DOHH2 (cell line): Measurements from ENCODE around the gene RAB5B.

ENCODE experiments used
- H3F3A ChIP-seq: fragments of 200-600 bp; sonication (generic), shearing (Covaris generic); 2 replicates; pipeline ENCODE4 v1.6.0; 2016; ENCODE audit warnings: antibody characterized with exemption, mild to moderate bottlenecking; ENCODE audit not compliant: control insufficient read depth, insufficient read depth
- H3K27ac ChIP-seq: fragments of 200-600 bp; sonication (generic); 2 replicates; pipeline ENCODE4 v1.5.1; 2014; ENCODE audit warnings: low read depth, mild to moderate bottlenecking, low read length, moderate library complexity
- H3K27me3 ChIP-seq: fragments of 200-600 bp; sonication (generic); 2 replicates; pipeline ENCODE4 v1.6.1; 2014; ENCODE audit warnings: mild to moderate bottlenecking, low read length, mixed read lengths; ENCODE audit not compliant: control insufficient read depth
- H3K36me3 ChIP-seq: fragments of 200-600 bp; sonication (generic); 2 replicates; pipeline ENCODE4 v1.6.1; 2014; ENCODE audit warnings: mild to moderate bottlenecking, low read length, moderate library complexity, mixed read lengths; ENCODE audit not compliant: control insufficient read depth
- H3K4me1 ChIP-seq: fragments of 200-600 bp; sonication (generic); 2 replicates; pipeline ENCODE4 v1.6.1; 2014; ENCODE audit warnings: mild to moderate bottlenecking, low read length, mixed read lengths; ENCODE audit not compliant: control insufficient read depth
- H3K4me2 ChIP-seq: fragments of 200-600 bp; sonication (generic); 2 replicates; pipeline ENCODE4 v1.6.0; 2014; ENCODE audit warnings: mild to moderate bottlenecking, low read length, moderate library complexity
- H3K4me3 ChIP-seq: fragments of 200-600 bp; sonication (generic); 2 replicates; pipeline ENCODE4 v1.5.1; 2014; ENCODE audit warnings: mild to moderate bottlenecking, low read length, mixed read lengths
- H3K79me2 ChIP-seq: fragments of 200-600 bp; sonication (generic); 2 replicates; pipeline ENCODE4 v1.6.1; 2014; ENCODE audit warnings: mild to moderate bottlenecking, low read length, mixed read lengths; ENCODE audit not compliant: control insufficient read depth
- H3K9me2 ChIP-seq: fragments of 200-600 bp; sonication (generic); replicated peaks from 2 replicates; pipeline ENCODE4 v1.6.1; 2014; ENCODE audit warnings: mild to moderate bottlenecking, low read length, mixed read lengths; ENCODE audit not compliant: control insufficient read depth
- H3K9me3 ChIP-seq: fragments of 200-600 bp; sonication (generic); 2 replicates; pipeline ENCODE4 v1.6.1; 2014; ENCODE audit warnings: antibody characterized with exemption, low read length, mixed read lengths; ENCODE audit not compliant: control insufficient read depth, insufficient read depth
- H4K20me1 ChIP-seq: fragments of 200-600 bp; sonication (generic); 2 replicates; pipeline ENCODE4 v1.6.0; 2014; ENCODE audit warnings: low read depth, mild to moderate bottlenecking, antibody characterized with exemption, low read length, moderate library complexity; ENCODE audit not compliant: control insufficient read depth, insufficient read depth
- CTCF ChIP-seq: fragments of 200-600 bp; sonication (generic); IDR thresholded peaks from one replicate; pipeline ENCODE4 v1.5.1; 2014; ENCODE audit warnings: antibody characterized with exemption, mild to moderate bottlenecking, low read depth, low read length; ENCODE audit not compliant: poor library complexity, severe bottlenecking
- EZH2phosphoT487 ChIP-seq: fragments of 200-600 bp; sonication (generic); IDR thresholded peaks from 2 replicates; pipeline ENCODE4 v1.6.1; 2017; ENCODE audit warnings: borderline replicate concordance, mild to moderate bottlenecking, antibody characterized with exemption, low read length, moderate library complexity, mixed read lengths

The RAB5B gene

GRCh38 chr12:56034586-56035332 is 60.9 kb downstream of the RAB5B start:
- H3K79me2 ChIP-seq: no peaks in the 10 kb centered on the region
- H3F3A ChIP-seq: no peaks in the 10 kb centered on the region
- no peaks in the 10 kb centered on the region for H3K9me2 ChIP-seq
- H4K20me1 ChIP-seq: no peaks in the 10 kb centered on the region
- no peaks in the 10 kb centered on the region for H3K36me3 ChIP-seq
- no peaks in the 10 kb centered on the region for H3K9me3 ChIP-seq
- TF ChIP-seq CTCF: no peak
- H3K4me2 ChIP-seq: no peak overlapping the region
- no peaks in the 10 kb centered on the region for H3K27me3 ChIP-seq
- no peak overlapping the region for H3K4me3 ChIP-seq
- H3K4me1 ChIP-seq: peaks cover 7% of the 10 kb centered on the region
- no peak overlapping the region for H3K27ac ChIP-seq

GRCh38 chr12:56037161-56037560 is 63.3 kb downstream of the RAB5B start:
- Histone ChIP-seq H3K4me1 (peaks cover 17% of the 10 kb centered on the region), H3F3A (peaks cover 4% of the 10 kb centered on the region; the same call in 1 of the 2 replicates), H3K27ac (no peak overlapping the region), H3K27me3 (no peaks in the 10 kb centered on the region), H3K4me3 (no peak overlapping the region), H3K9me3 (no peaks in the 10 kb centered on the region), H3K9me2 (no peaks in the 10 kb centered on the region), H4K20me1 (no peaks in the 10 kb centered on the region), H3K79me2 (peaks cover 11% of the 10 kb centered on the region), H3K36me3 (peaks cover 2% of the 10 kb centered on the region), H3K4me2 (no peak overlapping the region)
- no peak for TF ChIP-seq EZH2phosphoT487
- TF ChIP-seq CTCF: no peak

GRCh38 chr12:56038022-56038655 is 64.3 kb downstream of the RAB5B start:
- no peak overlapping the region for H3K27ac ChIP-seq
- no peaks in the 10 kb centered on the region for H3K27me3 ChIP-seq
- H3K9me2 ChIP-seq: no peaks in the 10 kb centered on the region
- H3K4me3 ChIP-seq: no peak overlapping the region
- no peak overlapping the region for H3K4me2 ChIP-seq
- H3K9me3 ChIP-seq: no peaks in the 10 kb centered on the region
- peaks cover 21% of the 10 kb centered on the region for H3K79me2 ChIP-seq
- peaks cover 14% of the 10 kb centered on the region for H3F3A ChIP-seq
- peaks cover 21% of the 10 kb centered on the region for H3K4me1 ChIP-seq
- TF ChIP-seq EZH2phosphoT487 (no peak), CTCF (no peak)
- H3K36me3 ChIP-seq: peaks cover 12% of the 10 kb centered on the region
- peaks cover 8% of the 10 kb centered on the region; the same call in 1 of the 2 replicates for H4K20me1 ChIP-seq
